ENCODE measurements around the gene PSEN2. TPM values are rescaled to one million over a fixed set of nuclear protein-coding genes. Genes with fewer than 3 reads are reported as not detected.

Gene PSEN2
- total and polyA plus RNA-seq, 9 of the 15 experiments (the other 6 are each of a cell fraction or from before 2014, with no cell fraction given), result 2.3 to 21.5 (median 13.7) TPM

DNA sequence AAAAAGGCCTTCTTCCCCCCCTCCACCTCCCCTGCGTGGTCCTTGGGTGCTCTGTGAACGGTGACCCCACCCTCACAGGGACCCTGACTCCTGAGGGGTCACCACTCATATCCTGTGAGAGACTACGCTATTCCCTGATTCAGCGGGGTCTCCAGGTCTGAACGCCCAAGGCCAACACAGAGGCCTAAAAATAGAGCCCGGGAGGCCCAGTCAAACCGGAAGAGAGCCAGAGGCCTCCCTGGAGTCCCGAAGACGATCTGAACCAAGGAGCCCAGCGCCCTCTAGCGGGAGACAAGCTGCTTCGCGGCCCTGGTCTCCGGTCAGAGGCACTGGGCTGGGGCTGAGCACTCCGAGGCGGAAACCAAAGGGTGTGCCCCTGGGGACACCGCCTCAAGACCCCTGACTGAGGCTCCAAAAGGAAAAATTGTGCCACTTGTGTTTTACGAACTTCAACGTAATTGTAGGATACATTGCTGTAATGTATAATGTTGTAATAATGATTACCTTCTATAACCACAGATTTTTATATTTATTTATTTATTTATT lies 42.4 kb upstream of the PSEN2 start (continued):
- no peak for TF ChIP-seq CCAR2 (IDR thresholded peaks at IDR 0.05; ENCODE audit: low read depth, low read length)
- no peak for TF ChIP-seq ELF2 (CRISPR knock-in tag; IDR thresholded peaks at IDR 0.05)
- no peak for TF ChIP-seq HIVEP1 (CRISPR knock-in tag; IDR thresholded peaks at IDR 0.05)
- no peak for TF ChIP-seq CCNT2 (IDR thresholded peaks at IDR 0.05; ENCODE audit: borderline replicate concordance, extremely low read depth, insufficient read length, low read depth, low read length)
- TF ChIP-seq SMARCE1 (IDR thresholded peaks at IDR 0.05), result no peak
- TF ChIP-seq, protein P1, sequence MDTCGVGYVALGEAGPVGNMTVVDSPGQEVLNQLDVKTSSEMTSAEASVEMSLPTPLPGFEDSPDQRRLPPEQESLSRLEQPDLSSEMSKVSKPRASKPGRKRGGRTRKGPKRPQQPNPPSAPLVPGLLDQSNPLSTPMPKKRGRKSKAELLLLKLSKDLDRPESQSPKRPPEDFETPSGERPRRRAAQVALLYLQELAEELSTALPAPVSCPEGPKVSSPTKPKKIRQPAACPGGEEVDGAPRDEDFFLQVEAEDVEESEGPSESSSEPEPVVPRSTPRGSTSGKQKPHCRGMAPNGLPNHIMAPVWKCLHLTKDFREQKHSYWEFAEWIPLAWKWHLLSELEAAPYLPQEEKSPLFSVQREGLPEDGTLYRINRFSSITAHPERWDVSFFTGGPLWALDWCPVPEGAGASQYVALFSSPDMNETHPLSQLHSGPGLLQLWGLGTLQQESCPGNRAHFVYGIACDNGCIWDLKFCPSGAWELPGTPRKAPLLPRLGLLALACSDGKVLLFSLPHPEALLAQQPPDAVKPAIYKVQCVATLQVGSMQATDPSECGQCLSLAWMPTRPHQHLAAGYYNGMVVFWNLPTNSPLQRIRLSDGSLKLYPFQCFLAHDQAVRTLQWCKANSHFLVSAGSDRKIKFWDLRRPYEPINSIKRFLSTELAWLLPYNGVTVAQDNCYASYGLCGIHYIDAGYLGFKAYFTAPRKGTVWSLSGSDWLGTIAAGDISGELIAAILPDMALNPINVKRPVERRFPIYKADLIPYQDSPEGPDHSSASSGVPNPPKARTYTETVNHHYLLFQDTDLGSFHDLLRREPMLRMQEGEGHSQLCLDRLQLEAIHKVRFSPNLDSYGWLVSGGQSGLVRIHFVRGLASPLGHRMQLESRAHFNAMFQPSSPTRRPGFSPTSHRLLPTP (IDR thresholded peaks at IDR 0.05; ENCODE audit: borderline replicate concordance, extremely low read depth, insufficient read length), result no peak
- TF ChIP-seq ZNF77 (CRISPR knock-in tag; IDR thresholded peaks at IDR 0.05), result no peak
- TF ChIP-seq CLOCK (CRISPR knock-in tag; IDR thresholded peaks at IDR 0.05; ENCODE audit: borderline replicate concordance), result no peak
- TF ChIP-seq ILF3 (IDR thresholded peaks at IDR 0.05; ENCODE audit: borderline replicate concordance), result no peak
- TF ChIP-seq SNIP1 (IDR thresholded peaks at IDR 0.05; ENCODE audit: low read depth), result no peak
- TF ChIP-seq PKNOX1 (IDR thresholded peaks at IDR 0.05), result no peak
- TF ChIP-seq RBM17 (IDR thresholded peaks at IDR 0.05; ENCODE audit: borderline replicate concordance, low read depth, low read length), result no peak
- TF ChIP-seq, protein P2, sequence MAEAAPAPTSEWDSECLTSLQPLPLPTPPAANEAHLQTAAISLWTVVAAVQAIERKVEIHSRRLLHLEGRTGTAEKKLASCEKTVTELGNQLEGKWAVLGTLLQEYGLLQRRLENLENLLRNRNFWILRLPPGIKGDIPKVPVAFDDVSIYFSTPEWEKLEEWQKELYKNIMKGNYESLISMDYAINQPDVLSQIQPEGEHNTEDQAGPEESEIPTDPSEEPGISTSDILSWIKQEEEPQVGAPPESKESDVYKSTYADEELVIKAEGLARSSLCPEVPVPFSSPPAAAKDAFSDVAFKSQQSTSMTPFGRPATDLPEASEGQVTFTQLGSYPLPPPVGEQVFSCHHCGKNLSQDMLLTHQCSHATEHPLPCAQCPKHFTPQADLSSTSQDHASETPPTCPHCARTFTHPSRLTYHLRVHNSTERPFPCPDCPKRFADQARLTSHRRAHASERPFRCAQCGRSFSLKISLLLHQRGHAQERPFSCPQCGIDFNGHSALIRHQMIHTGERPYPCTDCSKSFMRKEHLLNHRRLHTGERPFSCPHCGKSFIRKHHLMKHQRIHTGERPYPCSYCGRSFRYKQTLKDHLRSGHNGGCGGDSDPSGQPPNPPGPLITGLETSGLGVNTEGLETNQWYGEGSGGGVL (CRISPR knock-in tag; IDR thresholded peaks at IDR 0.05), result no peak
- no peak for TF ChIP-seq ERF (CRISPR knock-in tag; IDR thresholded peaks at IDR 0.05)
- TF ChIP-seq, protein P3, sequence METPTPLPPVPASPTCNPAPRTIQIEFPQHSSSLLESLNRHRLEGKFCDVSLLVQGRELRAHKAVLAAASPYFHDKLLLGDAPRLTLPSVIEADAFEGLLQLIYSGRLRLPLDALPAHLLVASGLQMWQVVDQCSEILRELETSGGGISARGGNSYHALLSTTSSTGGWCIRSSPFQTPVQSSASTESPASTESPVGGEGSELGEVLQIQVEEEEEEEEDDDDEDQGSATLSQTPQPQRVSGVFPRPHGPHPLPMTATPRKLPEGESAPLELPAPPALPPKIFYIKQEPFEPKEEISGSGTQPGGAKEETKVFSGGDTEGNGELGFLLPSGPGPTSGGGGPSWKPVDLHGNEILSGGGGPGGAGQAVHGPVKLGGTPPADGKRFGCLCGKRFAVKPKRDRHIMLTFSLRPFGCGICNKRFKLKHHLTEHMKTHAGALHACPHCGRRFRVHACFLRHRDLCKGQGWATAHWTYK (CRISPR knock-in tag; IDR thresholded peaks at IDR 0.05), result no peak
- peak; percentile 36; the same call in 1 of the 2 replicates for TF ChIP-seq VEZF1 (CRISPR knock-in tag; IDR thresholded peaks at IDR 0.05)
